ENCODE data around the gene SPATA31E1.

Gene SPATA31E1

DNA sequence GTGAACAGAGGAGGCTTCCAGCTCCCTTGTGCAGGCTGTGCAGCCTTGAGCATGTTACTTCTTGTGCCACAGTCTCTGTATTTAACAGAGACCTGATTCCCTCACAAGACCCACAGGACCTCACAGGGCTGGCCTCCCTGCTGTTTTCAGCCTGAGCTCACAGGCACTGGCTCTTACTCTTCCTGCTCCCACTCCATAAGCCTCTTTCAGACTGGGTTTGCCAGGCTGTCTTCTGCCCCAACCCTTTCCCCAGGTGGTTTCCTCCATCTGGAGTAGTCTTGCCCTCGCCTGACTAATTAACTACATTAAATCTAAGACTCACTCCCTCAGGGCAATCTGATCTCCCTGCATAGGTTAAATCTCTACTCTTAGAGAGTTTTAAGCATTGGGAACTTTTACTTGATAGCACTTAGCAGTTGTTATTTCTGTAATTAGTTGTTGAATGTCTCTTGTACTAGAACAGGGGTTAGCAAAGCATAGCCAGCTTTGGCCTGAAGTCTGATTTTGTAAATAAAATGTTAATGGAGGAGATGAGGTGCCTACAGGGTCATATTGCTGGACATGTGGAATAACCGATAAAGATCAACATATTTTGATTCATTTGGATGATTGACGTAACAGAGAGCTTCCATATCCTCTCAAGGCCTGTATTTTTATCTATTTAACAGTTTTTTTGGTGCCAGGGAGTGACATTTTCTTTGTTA, 28.6 kb upstream of the SPATA31E1 start:
- TF ChIP-seq POLR2AphosphoS5 (IDR thresholded peaks at IDR 0.05; ENCODE audit: low read depth, low read length) (no peak), POLR2A (IDR thresholded peaks at IDR 0.05; ENCODE audit: low read depth, low read length) (no peak), TAF1 (IDR thresholded peaks at IDR 0.05; ENCODE audit: borderline replicate concordance, low read depth, low read length) (no peak)
- FAIRE-seq (no peak), DNase-seq (ENCODE audit: insufficient read length) (no peak)

- no peak for TF ChIP-seq POLR2A (IDR thresholded peaks at IDR 0.05; ENCODE audit: low read depth, low read length)
- no peak for TF ChIP-seq TAF1 (IDR thresholded peaks at IDR 0.05; ENCODE audit: borderline replicate concordance, low read depth, low read length)
- TF ChIP-seq POLR2AphosphoS5 (IDR thresholded peaks at IDR 0.05; ENCODE audit: low read depth, low read length), result no peak
- DNase-seq (ENCODE audit: insufficient read length) (no peak), FAIRE-seq (no peak)
Measured at GRCh38 chr9:87854580-87854955, 28.1 kb upstream of the SPATA31E1 start.

- no peak for FAIRE-seq
- DNase-seq (ENCODE audit: insufficient read length), result no peak
- TF ChIP-seq POLR2AphosphoS5 (IDR thresholded peaks at IDR 0.05; ENCODE audit: low read depth, low read length) (no peak), POLR2A (IDR thresholded peaks at IDR 0.05; ENCODE audit: low read depth, low read length) (no peak), TAF1 (IDR thresholded peaks at IDR 0.05; ENCODE audit: borderline replicate concordance, low read depth, low read length) (no peak)
Measured at GRCh38 chr9:87855061-87855460, 27.6 kb upstream of the SPATA31E1 start.

GRCh38 chr9:87857141-87857947, 25.3 kb upstream of the SPATA31E1 start:
- FAIRE-seq, result no peak
- no peak for DNase-seq (ENCODE audit: insufficient read length)
- TF ChIP-seq TAF1 (IDR thresholded peaks at IDR 0.05; ENCODE audit: borderline replicate concordance, low read depth, low read length), result no peak

DNA sequence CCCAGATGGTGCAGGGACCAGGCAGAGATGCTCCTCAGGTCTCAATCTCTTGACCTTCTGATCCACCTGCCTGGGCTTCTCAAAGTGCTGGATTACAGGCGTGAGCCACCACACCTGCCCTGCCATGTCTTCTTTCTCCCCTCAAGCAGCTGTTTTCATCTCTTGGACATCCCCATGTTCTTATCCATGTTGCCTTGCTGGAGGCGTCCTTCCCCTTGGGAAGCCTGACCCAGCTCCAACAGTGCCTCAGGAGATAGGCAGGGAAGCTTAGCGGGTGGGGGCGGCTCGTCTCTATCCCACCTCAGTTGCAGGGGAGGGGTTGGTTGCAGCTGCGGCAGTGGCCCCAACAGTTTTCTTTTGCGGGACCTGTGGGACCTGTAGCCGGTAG, 24.7 kb upstream of the SPATA31E1 start:
- TF ChIP-seq TAF1 (IDR thresholded peaks at IDR 0.05; ENCODE audit: borderline replicate concordance, low read depth, low read length) (no peak), POLR2AphosphoS5 (IDR thresholded peaks at IDR 0.05; ENCODE audit: low read depth, low read length) (no peak), POLR2A (IDR thresholded peaks at IDR 0.05; ENCODE audit: low read depth, low read length) (no peak)
- DNase-seq (ENCODE audit: insufficient read length), result no peak
- FAIRE-seq, result no peak

DNA sequence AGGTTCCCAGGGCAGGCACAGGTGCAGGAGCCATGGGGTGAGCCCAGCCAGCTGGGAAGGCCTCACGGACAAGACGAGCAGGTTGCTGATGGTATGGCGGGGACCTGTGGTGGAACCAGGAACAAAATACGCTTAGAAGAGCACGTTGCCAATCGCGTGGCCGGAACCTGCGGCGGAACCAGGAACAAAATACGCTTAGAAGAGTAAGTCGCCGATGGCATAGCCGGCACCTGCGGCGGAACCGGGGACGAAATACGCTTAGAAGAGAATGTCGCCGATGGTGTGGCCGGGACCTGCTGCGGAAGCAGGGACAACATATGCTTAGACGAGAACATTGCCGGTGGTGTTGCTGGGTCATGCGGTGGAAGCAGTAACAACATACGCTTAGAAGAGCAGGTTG, 23.5 kb upstream of the SPATA31E1 start:
- FAIRE-seq (no peak), DNase-seq (ENCODE audit: insufficient read length) (no peak)
- TF ChIP-seq TAF1 (IDR thresholded peaks at IDR 0.05; ENCODE audit: borderline replicate concordance, low read depth, low read length), result no peak
- no peak for TF ChIP-seq POLR2A (IDR thresholded peaks at IDR 0.05; ENCODE audit: low read depth, low read length)
- no peak for TF ChIP-seq POLR2AphosphoS5 (IDR thresholded peaks at IDR 0.05; ENCODE audit: low read depth, low read length)

DNA sequence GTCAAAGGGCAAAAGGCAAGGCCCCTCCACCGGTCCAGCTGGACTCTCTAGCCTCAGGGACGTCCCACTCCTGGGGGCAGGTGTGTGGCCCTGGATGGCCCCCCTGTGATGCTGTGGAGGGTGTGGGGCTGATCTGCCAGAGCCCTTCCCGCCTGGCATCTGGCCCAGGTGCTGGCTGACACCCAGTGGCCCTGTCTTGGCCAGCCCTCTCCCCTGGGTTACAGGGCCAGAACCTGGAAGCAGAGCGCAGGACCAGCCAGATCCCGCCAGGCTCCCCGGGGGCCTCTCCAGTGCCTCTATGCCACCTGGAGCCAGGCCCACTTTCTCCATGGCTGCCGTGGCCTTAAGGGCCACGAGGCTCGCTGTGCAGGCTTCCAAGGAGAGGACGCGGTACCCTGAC, 22.9 kb upstream of the SPATA31E1 start:
- no peak for DNase-seq (ENCODE audit: insufficient read length)
- no peak for FAIRE-seq
- TF ChIP-seq TAF1 (IDR thresholded peaks at IDR 0.05; ENCODE audit: borderline replicate concordance, low read depth, low read length) (no peak), POLR2A (IDR thresholded peaks at IDR 0.05; ENCODE audit: low read depth, low read length) (no peak), POLR2AphosphoS5 (IDR thresholded peaks at IDR 0.05; ENCODE audit: low read depth, low read length) (no peak)

DNA sequence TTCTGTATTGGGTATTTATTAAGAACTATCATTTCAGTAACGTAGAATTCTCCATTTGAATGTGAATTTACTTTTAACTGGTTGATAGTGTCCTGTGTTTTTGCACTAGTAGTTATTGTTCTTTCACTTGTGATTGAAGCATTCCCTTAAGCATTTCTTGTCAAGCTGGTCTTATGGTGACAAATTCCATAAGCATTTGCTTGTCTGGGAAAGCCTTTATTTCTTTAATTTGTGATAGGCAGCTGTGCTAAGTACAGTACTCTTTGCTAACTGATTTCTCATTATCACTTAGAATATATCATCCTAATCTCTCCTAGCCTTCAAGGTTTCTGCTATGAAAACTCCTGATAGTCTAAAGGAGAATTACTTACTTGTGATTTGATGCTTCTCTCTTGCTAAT, 21.3 kb upstream of the SPATA31E1 start:
- no peak for FAIRE-seq
- TF ChIP-seq POLR2A (IDR thresholded peaks at IDR 0.05; ENCODE audit: low read depth, low read length), result no peak
- TF ChIP-seq POLR2AphosphoS5 (IDR thresholded peaks at IDR 0.05; ENCODE audit: low read depth, low read length), result no peak
- no peak for DNase-seq (ENCODE audit: insufficient read length)

DNA sequence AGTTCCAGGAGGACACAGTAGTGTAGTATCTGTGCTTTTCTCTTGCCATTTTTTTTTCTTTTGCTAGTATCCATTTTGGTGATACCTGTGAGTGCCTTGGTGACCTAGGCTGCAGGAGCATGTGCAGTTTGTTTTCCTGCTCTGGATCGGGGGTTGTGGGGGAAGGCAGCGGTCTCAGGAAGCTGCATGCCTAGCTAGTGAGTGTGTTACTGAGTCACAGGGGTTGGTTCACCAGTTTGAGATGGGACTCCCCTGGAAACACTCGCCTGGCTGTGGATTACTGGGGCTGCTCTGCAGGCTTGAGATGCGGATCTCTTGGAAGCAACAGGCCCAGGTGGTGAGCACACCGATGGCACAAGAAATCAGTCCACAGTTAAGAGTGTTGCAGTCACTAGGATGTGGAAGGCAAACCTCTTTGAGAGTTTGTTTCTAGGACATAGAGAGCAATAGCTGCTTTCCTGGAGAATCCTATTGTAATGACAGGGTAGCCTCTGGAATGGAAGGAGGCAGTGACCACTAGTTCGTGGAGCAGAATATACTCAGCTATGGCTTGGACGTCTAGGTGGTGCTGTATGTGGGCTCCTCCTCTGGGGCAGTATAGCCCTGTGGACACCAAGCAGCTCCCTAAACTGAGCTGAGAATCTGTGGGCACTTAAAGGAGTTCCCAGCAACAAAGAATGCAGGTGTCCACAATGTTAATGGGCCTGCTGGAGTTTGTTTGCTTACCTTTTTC, 20.0 kb upstream of the SPATA31E1 start:
- FAIRE-seq (no peak), DNase-seq (ENCODE audit: insufficient read length) (no peak)
- no peak for TF ChIP-seq POLR2A (IDR thresholded peaks at IDR 0.05; ENCODE audit: low read depth, low read length)
- TF ChIP-seq TAF1 (IDR thresholded peaks at IDR 0.05; ENCODE audit: borderline replicate concordance, low read depth, low read length), result no peak
- no peak for TF ChIP-seq POLR2AphosphoS5 (IDR thresholded peaks at IDR 0.05; ENCODE audit: low read depth, low read length)

DNA sequence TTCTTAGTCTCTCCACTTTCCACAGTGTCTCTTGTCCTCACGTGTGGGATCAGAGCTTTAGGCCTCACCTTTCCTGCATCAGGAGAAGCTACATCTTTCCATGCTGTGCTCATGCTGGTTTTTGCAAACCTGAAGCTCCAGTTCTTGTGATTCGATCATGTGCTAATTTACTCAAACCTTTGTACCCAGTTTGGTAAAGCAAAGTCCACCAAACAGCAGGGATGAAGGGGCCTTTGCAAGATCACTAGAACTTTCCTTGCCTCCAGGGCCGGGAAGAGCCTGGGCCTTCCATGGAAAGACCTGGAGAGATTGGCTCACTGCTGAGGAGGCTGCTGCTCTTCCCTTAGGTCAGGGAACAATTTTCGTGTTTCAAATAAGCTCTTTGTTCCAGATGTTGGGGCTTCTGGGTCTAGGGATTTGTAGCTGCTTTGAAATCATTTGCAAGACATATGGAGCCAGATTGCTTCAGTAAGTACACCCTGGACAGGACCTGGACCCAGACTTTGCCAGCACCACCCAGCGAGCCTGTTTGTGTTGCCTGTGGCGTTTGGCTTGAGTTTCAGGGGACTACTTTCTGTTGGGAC, 18.7 kb upstream of the SPATA31E1 start:
- no peak for FAIRE-seq
- no peak for TF ChIP-seq POLR2A (IDR thresholded peaks at IDR 0.05; ENCODE audit: low read depth, low read length)
- TF ChIP-seq POLR2AphosphoS5 (IDR thresholded peaks at IDR 0.05; ENCODE audit: low read depth, low read length), result no peak
- no peak for TF ChIP-seq TAF1 (IDR thresholded peaks at IDR 0.05; ENCODE audit: borderline replicate concordance, low read depth, low read length)
- DNase-seq (ENCODE audit: insufficient read length), result no peak

DNA sequence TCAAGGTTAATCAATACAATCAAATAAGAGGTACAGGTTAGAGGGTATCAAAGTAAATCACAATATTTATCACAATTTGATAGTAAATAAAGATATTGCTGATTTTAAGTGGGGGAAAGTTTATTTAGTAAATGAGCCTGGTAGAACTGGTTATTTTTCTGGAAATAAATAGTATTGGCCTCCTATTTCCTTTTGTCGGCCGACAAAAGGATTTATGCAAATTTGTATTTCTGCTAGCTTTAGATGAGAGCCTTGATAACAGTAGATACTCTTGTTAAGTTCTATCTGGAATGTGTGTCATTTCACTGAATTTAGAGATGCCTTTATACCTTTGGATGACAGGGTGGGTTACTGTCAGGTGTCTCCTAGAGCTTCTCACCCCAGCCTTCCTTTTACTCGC, 17.8 kb upstream of the SPATA31E1 start:
- FAIRE-seq (no peak), DNase-seq (ENCODE audit: insufficient read length) (no peak)
- TF ChIP-seq POLR2A (IDR thresholded peaks at IDR 0.05; ENCODE audit: low read depth, low read length) (no peak), TAF1 (IDR thresholded peaks at IDR 0.05; ENCODE audit: borderline replicate concordance, low read depth, low read length) (no peak), POLR2AphosphoS5 (IDR thresholded peaks at IDR 0.05; ENCODE audit: low read depth, low read length) (no peak)

All from GM12892 (cell line).